Activated T-helper 1 cell treated with anti-CD3 and anti-CD28 coated beads, Interleukin-12 subunit alpha, Interleukin-12 subunit beta, Interleukin-2, Interleukin-4 antibody, amounts not matched to agents 30 ng/mL and 10 ng/mL and 1 ng/mL, durations not matched to agents 14 hours and 24 hours and 36 hours (primary cell): ENCODE results near the gene FABP7. TPM values are rescaled to one million over a fixed set of nuclear protein-coding genes. Genes with fewer than 3 reads are reported as not detected.

Experiments used
- DNase-seq: peaks from one replicate; pipeline ENCODE4 v3.0.0; 2021; ENCODE audit warnings: low spot score
- H3K27ac Mint-ChIP-seq: one replicate; pipeline ENCODE4 v1.8.0; 2021; ENCODE audit warnings: mild to moderate bottlenecking, mixed read lengths
- H3K27me3 Mint-ChIP-seq: one replicate; pipeline ENCODE4 v1.8.0; 2022; ENCODE audit warnings: mild to moderate bottlenecking, moderate library complexity, mixed read lengths; ENCODE audit not compliant: insufficient read depth
- H3K36me3 Mint-ChIP-seq: one replicate; pipeline ENCODE4 v1.8.0; 2021; ENCODE audit warnings: low read depth, mixed read lengths
- H3K4me1 Mint-ChIP-seq: one replicate; pipeline ENCODE4 v1.8.0; 2021; ENCODE audit warnings: low read depth, mixed read lengths
- H3K4me3 Mint-ChIP-seq: one replicate; pipeline ENCODE4 v1.8.0; 2021; ENCODE audit warnings: mild to moderate bottlenecking, moderate library complexity, mixed read lengths
- H3K9me3 Mint-ChIP-seq: one replicate; pipeline ENCODE4 v1.8.0; 2021; ENCODE audit warnings: mixed read lengths
- intact Hi-C: fragments of 100-400 bp; cut with micrococcal nuclease; formaldehyde crosslinking; loops from one replicate; pipeline ENCODE4 v1.15.1; 2024
- total RNA-seq: library from RNA; stranded (reverse); gene quantifications from 2 replicates; pipeline ENCODE4 v1.2.3, GENCODE V29; 2022

FABP7 gene
- total RNA-seq, 1 donor from 2014 or later: not detected

DNA sequence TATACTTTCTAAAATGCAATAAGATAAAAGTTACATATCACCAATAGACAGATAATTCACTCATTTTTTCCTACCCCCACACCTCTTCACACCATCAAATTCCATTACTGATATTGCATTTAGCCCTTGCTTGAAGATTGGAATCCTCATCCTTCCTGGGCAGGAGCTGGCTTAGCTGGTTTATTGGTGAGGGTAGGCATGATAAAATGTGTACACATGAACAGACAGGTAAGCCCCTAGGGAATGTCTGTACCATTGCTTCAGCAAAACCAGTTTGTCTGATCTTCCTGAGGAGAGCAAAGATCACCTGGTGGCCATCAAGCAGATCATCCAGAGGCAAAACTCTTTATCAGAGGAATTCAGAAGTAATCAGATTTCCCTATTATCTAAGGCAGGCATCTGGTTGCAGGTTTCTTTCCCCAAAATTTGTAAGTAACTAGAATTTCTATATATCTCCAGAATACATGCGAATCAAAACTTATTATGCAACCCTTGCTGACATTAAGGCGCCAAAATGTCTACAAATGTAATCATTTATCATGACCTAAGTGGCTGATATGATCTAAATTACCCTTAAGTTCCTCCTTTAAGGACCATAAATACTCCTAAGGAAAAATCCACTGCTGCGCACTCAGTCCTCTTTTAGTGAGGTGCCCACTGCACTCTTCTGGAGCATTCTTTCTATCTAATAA is 6.6 kb upstream of the FABP7 start:
- no peak overlapping the region for H3K27ac Mint-ChIP-seq
- H3K9me3 Mint-ChIP-seq: no peaks in the 10 kb centered on the region
- no peak for DNase-seq

DNA sequence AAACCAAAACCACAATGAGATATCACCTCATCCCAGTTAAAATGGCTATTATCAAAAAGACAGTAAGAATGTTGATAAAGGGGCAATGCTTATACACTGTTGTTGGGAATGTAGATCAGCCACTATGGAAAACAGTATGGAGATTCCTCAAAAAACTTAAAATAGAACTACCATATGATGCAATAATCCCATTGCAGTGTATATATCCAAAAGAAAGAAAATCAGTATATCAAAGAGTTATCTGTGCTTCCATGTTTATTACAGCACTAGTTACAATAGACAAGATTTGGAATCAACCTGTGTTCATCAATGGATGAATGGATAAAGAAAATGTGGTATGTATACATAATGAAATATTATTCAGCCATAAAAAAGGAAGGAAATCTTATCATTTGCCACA is 3.5 kb upstream of the FABP7 start:
- intact Hi-C loops: no loop called here
- peaks cover 34% of the 10 kb centered on the region for H3K27me3 Mint-ChIP-seq
- no peak for DNase-seq
- no peak overlapping the region for H3K27ac Mint-ChIP-seq
- no peak overlapping the region for H3K4me3 Mint-ChIP-seq
- H3K9me3 Mint-ChIP-seq: no peaks in the 10 kb centered on the region
- H3K4me1 Mint-ChIP-seq: no peaks in the 10 kb centered on the region
- H3K36me3 Mint-ChIP-seq: no peaks in the 10 kb centered on the region

More for the DNA sequence above, 6.6 kb upstream of the FABP7 start:
- H3K4me3 Mint-ChIP-seq: no peak overlapping the region
- peaks cover 16% of the 10 kb centered on the region for H3K27me3 Mint-ChIP-seq
- intact Hi-C loops: no loop called here
- H3K36me3 Mint-ChIP-seq: no peaks in the 10 kb centered on the region
- H3K4me1 Mint-ChIP-seq: no peaks in the 10 kb centered on the region

DNA sequence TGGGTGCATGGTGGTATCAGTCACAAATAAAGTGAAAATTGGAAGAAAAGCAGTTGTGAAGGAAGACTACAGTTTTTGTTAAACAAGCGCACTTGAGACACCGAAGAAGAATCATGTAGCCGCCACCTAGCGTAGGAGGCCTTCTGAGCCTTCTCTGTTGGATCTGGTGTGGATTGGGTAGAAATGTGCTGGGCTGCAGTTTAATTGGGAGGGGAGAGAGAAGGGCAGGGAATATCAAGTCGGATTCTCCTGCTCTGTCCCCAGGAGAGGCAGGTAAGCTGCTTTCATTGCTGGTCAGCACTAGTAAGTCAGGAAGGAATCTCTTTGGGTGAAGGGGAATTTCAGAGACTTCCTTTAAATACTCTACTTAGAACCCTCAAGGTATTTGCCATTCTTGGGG is 1.2 kb upstream of the FABP7 start:
- Mint-ChIP-seq H3K4me3 (no peak overlapping the region), H3K36me3 (no peaks in the 10 kb centered on the region), H3K27ac (no peak overlapping the region), H3K4me1 (no peaks in the 10 kb centered on the region), H3K27me3 (peaks cover 34% of the 10 kb centered on the region), H3K9me3 (no peaks in the 10 kb centered on the region)
- no peak for DNase-seq
- intact Hi-C loops: no loop called here

DNA sequence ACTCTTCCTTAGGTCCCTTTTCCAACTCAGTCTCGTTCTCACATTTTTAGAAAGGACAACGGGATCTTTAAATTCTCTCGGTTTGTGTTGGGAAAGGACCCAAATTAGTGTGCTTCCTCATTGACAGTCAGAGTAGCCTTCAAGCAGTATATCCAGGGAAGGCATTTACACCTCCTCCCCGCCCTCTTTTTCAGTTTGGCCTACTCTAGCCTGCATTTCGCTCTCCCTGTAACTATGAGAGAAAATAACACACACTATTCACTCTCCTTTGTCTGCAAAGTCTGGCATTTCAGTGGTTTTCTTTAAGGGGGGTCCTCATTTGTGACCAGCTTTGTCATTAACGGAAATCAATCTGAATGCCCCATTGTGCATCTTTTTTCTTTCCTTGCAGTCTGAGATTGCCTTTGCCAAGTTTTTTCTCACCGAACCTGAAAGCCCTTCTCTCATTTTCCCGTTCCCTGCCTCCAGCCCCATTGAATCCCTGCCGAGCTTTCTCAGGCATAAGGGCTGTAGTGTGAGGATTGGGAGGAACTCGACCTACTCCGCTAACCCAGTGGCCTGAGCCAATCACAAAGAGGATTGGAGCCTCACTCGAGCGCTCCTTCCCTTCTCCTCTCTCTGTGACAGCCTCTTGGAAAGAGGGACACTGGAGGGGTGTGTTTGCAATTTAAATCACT is 393 bp upstream of the FABP7 start:
- H3K4me3 Mint-ChIP-seq: no peak overlapping the region
- no peak overlapping the region for H3K27ac Mint-ChIP-seq
- no peaks in the 10 kb centered on the region for H3K9me3 Mint-ChIP-seq
- no peak for DNase-seq
- intact Hi-C loops: no loop called here
- no peaks in the 10 kb centered on the region for H3K36me3 Mint-ChIP-seq
- H3K27me3 Mint-ChIP-seq: peaks cover 37% of the 10 kb centered on the region
- H3K4me1 Mint-ChIP-seq: no peaks in the 10 kb centered on the region

DNA sequence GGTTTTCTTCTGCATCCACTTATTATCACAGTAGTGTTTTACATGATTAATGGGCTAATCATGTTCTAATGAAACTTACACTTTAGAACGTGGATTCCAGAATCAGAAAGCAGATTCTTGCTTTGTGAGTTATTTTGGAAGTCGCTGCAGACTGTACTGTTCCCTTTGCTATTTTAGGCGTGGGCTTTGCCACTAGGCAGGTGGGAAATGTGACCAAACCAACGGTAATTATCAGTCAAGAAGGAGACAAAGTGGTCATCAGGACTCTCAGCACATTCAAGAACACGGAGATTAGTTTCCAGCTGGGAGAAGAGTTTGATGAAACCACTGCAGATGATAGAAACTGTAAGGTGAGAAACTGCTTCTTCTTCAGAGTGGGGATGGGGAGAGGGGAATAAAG is 598 bp downstream of the FABP7 start:
- Mint-ChIP-seq H3K27me3 (peaks cover 35% of the 10 kb centered on the region), H3K9me3 (no peaks in the 10 kb centered on the region), H3K27ac (no peak overlapping the region), H3K4me1 (no peaks in the 10 kb centered on the region), H3K36me3 (no peaks in the 10 kb centered on the region), H3K4me3 (no peak overlapping the region)
- no peak for DNase-seq
- intact Hi-C loops: no loop called here

DNA sequence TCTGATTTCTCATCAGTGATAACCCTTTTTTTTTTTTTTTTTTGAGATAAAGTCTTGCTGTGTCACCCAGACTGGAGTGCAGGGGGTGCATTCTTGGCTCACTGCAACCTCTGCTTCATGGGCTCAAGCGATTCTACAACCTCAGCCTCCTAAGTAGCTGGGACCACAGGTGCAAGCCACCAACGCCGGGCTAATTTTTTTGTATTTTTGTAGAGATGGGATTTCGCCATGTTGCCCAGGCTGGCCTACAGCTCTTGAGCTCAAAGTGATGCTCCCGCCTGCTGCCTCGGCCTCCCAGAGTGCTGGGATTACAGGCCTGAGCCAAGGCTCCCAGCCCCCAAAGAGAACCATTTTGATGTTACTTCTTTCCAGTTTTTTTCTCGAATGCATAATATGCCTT is 2.2 kb downstream of the FABP7 start:
- Mint-ChIP-seq H3K4me1 (no peaks in the 10 kb centered on the region), H3K9me3 (no peaks in the 10 kb centered on the region), H3K36me3 (no peaks in the 10 kb centered on the region), H3K4me3 (no peak overlapping the region), H3K27me3 (peaks cover 41% of the 10 kb centered on the region), H3K27ac (no peak overlapping the region)
- intact Hi-C loops: no loop called here
- no peak for DNase-seq

DNA sequence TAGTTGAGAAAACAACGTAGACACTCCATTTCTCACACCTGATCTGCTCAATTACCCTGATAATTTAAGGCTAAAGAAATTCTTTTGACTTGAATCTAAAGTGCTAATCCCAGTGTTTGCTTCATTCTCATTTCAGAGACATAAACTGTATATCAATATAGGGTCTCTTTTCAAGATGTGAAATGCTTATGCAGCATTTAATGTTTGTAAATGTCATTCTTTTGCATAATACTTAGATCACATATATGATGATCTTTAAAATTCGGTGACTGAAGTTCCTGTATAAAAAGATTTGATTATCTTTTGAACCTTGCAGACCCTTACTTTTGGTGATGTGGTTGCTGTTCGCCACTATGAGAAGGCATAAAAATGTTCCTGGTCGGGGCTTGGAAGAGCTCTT is 3.9 kb downstream of the FABP7 start:
- Mint-ChIP-seq H3K4me3 (no peak overlapping the region), H3K4me1 (no peaks in the 10 kb centered on the region), H3K36me3 (no peaks in the 10 kb centered on the region), H3K9me3 (no peaks in the 10 kb centered on the region), H3K27ac (no peak overlapping the region), H3K27me3 (peaks cover 54% of the 10 kb centered on the region)
- intact Hi-C loops: no loop called here
- DNase-seq: no peak

DNA sequence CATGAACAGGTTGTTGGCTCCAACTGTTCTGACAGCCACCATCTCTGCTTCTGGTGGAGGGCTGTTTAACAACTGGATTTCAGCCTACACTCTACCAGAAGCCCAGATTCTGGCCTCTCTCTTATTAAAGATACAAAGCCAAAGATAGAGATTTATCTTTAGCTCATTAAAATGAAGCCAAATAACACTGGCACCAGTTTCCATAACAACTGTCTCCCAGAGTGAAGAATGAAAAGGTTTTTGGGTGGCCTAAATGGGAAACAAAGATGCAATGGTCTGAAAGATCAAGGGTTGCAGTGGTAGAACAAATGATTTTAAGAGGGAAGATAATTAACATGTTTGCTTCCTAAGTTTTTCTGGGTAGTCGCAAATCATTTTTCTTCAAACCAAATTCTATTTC is 6.4 kb downstream of the FABP7 start:
- DNase-seq: no peak
- Mint-ChIP-seq H3K4me3 (no peak overlapping the region), H3K36me3 (no peaks in the 10 kb centered on the region), H3K27ac (no peak overlapping the region), H3K27me3 (peaks cover 56% of the 10 kb centered on the region), H3K9me3 (no peaks in the 10 kb centered on the region), H3K4me1 (peaks cover 20% of the 10 kb centered on the region)
- intact Hi-C loops: loop anchor here (5.0 kb wide), 2 partner anchors 51 to 179 kb away; no protein-coding TSS in a partner anchor

DNA sequence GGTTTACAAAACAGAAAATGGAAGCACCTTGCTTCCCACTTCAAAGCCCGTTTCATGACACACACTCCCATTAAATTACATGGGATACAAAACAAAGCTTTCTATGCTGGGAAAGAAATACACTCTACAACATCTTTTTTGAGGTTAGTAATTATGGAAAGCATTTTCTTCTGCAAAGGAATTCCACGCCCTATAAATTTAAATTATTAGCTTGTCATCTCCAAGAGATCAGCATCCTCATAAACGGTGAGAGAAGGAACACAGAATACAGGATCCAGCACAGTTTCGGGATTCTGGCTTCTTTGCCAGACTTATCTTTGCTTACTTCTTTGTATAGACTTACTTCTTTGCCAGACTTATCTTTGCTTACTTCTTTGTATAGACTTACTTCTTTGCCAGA is 8.2 kb downstream of the FABP7 start:
- intact Hi-C loops: loop anchor here (2.0 to 5.0 kb wide), 3 partner anchors 29 to 180 kb away; no protein-coding TSS in a partner anchor
- H3K27me3 Mint-ChIP-seq: peaks cover 62% of the 10 kb centered on the region
- H3K4me3 Mint-ChIP-seq: no peak overlapping the region
- H3K36me3 Mint-ChIP-seq: no peaks in the 10 kb centered on the region
- peaks cover 23% of the 10 kb centered on the region for H3K4me1 Mint-ChIP-seq
- H3K27ac Mint-ChIP-seq: no peak overlapping the region
- H3K9me3 Mint-ChIP-seq: no peaks in the 10 kb centered on the region
- no peak for DNase-seq

DNA sequence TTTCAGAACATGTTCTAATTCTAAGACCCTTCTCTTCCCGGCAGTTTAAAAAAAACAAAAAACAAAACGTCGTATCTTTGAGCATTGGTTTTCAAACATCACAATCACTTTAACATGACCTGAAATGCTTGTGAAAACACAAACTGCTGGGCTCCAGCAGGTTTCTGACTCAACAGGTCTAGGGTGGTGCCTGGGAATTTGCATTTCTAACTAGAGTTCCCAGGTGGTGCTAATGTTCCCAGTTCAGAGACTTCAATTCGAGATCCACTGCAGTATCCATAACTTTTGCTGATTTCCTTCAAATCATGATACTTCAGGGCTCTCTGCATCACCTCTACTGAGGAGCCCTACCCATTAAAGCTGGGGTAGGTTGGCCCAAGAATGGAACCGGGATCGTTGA is 8.7 kb downstream of the FABP7 start:
- H3K9me3 Mint-ChIP-seq: no peaks in the 10 kb centered on the region
- peaks cover 63% of the 10 kb centered on the region for H3K27me3 Mint-ChIP-seq
- H3K4me1 Mint-ChIP-seq: peaks cover 23% of the 10 kb centered on the region
- no peak overlapping the region for H3K27ac Mint-ChIP-seq
- DNase-seq: no peak
- intact Hi-C loops: loop anchor here (2.0 to 5.0 kb wide), 3 partner anchors 29 to 181 kb away; no protein-coding TSS in a partner anchor
- H3K36me3 Mint-ChIP-seq: no peaks in the 10 kb centered on the region
- no peak overlapping the region for H3K4me3 Mint-ChIP-seq

DNA sequence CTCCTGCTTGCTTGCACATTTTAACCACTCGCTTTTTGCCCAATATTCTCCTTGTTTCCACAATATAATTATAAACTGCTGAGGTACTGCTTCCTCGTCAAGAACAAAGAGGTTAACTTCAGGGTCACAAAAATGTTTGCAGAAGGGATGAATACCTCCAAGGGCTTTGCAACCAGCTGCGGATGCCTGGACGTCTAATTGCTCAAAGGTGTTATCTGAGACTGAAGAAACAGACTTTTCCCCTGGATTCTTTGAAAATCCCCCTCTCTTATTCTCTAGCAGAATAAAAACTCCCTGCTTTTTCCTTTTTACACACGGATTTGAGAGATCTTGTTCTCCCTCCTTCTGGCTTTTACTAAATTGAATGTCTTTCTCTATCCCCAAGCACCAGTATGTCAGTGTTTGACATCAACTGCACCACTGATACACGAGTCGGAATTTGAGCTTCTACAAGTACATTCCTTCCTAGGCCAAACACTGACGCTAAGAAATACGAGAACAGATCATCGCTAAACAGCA is 9.2 kb downstream of the FABP7 start:
- DNase-seq: no peak
- no peaks in the 10 kb centered on the region for H3K36me3 Mint-ChIP-seq
- H3K27me3 Mint-ChIP-seq: peaks cover 60% of the 10 kb centered on the region
- peak overlapping the region; percentile 91 for H3K4me3 Mint-ChIP-seq
- H3K9me3 Mint-ChIP-seq: no peaks in the 10 kb centered on the region
- intact Hi-C loops: loop anchor here (1.0 to 5.0 kb wide), 4 partner anchors 10 to 181 kb away; no protein-coding TSS in a partner anchor
- peaks cover 23% of the 10 kb centered on the region for H3K4me1 Mint-ChIP-seq
- peak overlapping the region; percentile 5 for H3K27ac Mint-ChIP-seq

DNA sequence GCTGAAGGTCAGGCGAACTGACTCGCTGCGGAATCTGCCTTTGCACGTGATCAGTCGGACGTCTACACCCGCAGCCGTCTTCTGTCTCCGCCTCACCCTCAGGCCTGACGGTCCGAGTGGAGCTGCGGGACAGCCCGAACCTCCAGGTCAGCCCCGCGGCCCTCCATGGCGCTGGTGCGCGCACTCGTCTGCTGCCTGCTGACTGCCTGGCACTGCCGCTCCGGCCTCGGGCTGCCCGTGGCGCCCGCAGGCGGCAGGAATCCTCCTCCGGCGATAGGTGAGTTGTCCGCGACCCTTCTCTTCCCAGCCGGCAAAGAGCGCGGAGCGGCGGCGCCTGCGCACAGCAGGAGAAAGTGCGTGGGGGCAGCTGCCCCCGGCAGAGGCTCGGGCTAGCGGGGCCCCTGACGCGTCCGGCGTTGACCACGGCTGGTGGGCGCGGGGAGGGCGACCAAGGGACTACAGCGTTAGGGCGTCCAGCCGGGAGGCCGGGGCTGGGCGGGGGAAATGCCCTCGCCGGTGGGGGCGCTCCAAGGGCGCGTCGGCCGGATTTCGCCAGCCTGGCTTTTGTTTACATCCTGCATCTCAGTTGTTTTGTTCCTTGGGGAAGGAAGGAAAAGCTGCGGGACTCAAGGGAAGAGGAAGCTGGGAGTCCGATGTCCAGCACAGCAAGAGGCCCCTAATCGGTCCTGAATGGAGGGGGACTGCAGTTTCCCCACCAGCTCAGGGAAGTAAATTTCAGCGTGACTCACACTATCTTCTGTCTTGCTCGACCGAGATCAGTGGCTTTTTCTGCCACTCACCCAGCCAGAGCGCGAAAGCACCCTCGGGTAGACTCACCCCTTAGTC is 9.9 kb downstream of the FABP7 start, which contains the start of gene SMPDL3A:
SMPDL3A (plus strand) TSS at position 77 of the 846 bp plus-strand sequence; CDS start at position 166, 89 bp downstream.
- no peaks in the 10 kb centered on the region for H3K36me3 Mint-ChIP-seq
- no peaks in the 10 kb centered on the region for H3K9me3 Mint-ChIP-seq
- H3K4me3 Mint-ChIP-seq: peak within 1 kb of the TSS; percentile 91
- DNase-seq: peak; percentile 9
- intact Hi-C loops: loop anchor here (1.0 to 5.0 kb wide), 4 partner anchors 9 to 182 kb away; no protein-coding TSS in a partner anchor
- peak within 1 kb of the TSS; percentile 71 for H3K27ac Mint-ChIP-seq
- H3K4me1 Mint-ChIP-seq: peaks cover 23% of the 10 kb centered on the region
- H3K27me3 Mint-ChIP-seq: peaks cover 60% of the 10 kb centered on the region
